SJSA1 (cell line): ENCODE measurements around the gene KIF1A. TPM values are rescaled to one million over a fixed set of nuclear protein-coding genes. Genes with fewer than 3 reads are reported as not detected.

Experiments used
- DNase-seq, 2 experiments: peaks; one replicate each; pipeline ENCODE4 v3.0.0-alpha.2; 2015 to 2020; ENCODE audit warnings: low spot score in 2 of 2, low read depth in 1 of 2
- H3K27ac ChIP-seq: fragments of 250-450 bp; sonication (Bioruptor Pico); 2 replicates; pipeline ENCODE4 v1.5.1; 2020; ENCODE audit warnings: mild to moderate bottlenecking, moderate library complexity
- H3K27me3 ChIP-seq: fragments of 250-450 bp; sonication (Bioruptor Pico); replicated peaks from 2 replicates; pipeline ENCODE4 v1.5.1; 2020; ENCODE audit warnings: mild to moderate bottlenecking, moderate library complexity
- H3K36me3 ChIP-seq: fragments of 250-450 bp; sonication (Bioruptor Pico); 2 replicates; pipeline ENCODE4 v1.5.1; 2020; ENCODE audit warnings: mild to moderate bottlenecking
- H3K4me1 ChIP-seq: fragments of 250-450 bp; sonication (Bioruptor Pico); replicated peaks from 2 replicates; pipeline ENCODE4 v1.6.1; 2021; ENCODE audit warnings: mild to moderate bottlenecking
- H3K4me3 ChIP-seq: fragments of 250-450 bp; sonication (Bioruptor Pico); 2 replicates; pipeline ENCODE4 v1.5.1; 2020; ENCODE audit warnings: mild to moderate bottlenecking
- H3K9me3 ChIP-seq: fragments of 250-450 bp; sonication (Bioruptor Pico); replicated peaks from 2 replicates; pipeline ENCODE4 v1.5.1; 2020; ENCODE audit warnings: mild to moderate bottlenecking
- total RNA-seq: library from RNA; depleted of rRNA; stranded (reverse); fragments of >200 nt; shearing (Covaris generic); gene quantifications from 2 replicates; pipeline ENCODE4 v1.2.3, GENCODE V29; 2014

The KIF1A gene
- total RNA-seq, 1 experiment from 2014 or later = not detected

GRCh38 chr2:240820607-240821428 is 799 bp upstream of the KIF1A start:
- H3K27ac ChIP-seq = no peak overlapping the region
- H3K9me3 ChIP-seq = no peaks in the 10 kb centered on the region
- peak in 1 of 2 experiments; percentile 43 for DNase-seq
- H3K36me3 ChIP-seq = no peaks in the 10 kb centered on the region
- peaks cover 66% of the 10 kb centered on the region for H3K27me3 ChIP-seq
- H3K4me1 ChIP-seq = no peaks in the 10 kb centered on the region; the same call in 1 of the 2 replicates
- no peak overlapping the region for H3K4me3 ChIP-seq

DNA sequence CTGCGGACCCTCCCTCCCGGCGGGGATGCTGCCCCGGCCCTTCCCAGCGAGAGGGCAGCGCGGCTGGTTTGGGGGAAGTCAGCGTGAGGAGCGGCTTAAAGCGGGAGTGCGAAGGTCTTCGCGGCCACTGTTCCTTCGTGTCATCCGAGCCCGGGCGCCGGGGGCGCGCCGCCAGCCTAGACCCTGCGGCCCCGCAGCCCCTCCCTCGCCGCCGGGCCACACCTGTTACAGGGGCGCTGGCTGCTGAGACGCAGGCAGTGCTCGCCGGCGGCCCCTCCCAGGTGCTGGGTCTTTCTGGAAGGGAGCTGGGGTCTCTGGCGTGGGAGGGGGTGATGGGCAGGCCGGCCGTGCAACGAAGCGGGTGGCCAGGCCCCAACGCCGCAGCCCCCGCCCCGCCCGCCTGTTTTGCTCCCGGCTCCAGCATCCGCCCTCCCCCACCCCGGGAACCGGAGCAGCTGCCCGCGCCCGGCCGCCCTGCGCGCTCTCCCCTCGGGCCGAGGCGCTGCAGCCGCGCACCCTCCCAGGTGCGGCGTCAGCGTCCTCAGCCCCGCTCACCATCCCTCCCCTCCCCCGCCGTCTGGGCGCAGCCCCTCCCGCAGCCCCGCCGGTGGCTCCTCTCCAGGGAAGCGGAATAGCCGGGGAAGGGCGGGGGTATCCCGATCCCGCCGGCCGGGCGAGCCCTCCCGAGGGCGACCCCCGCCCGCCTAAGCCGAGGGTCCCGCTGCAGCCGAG is 727 bp downstream of the KIF1A start:
- peak in 1 of 2 experiments; percentile 37 for DNase-seq
- H3K4me3 ChIP-seq = no peak overlapping the region
- no peaks in the 10 kb centered on the region; the same call in 1 of the 2 replicates for H3K4me1 ChIP-seq
- no peak overlapping the region for H3K27ac ChIP-seq
- no peaks in the 10 kb centered on the region for H3K36me3 ChIP-seq
- peaks cover 54% of the 10 kb centered on the region for H3K27me3 ChIP-seq
- 0 out of 2 replicates have a peak, but pooled peaks cover 3% of the 10 kb centered on the region for H3K9me3 ChIP-seq

GRCh38 chr2:240818293-240819125 is 1.5 kb downstream of the KIF1A start:
- DNase-seq = no peak
- Histone ChIP-seq H3K9me3 (0 out of 2 replicates have a peak, but pooled peaks cover 3% of the 10 kb centered on the region), H3K36me3 (no peaks in the 10 kb centered on the region), H3K27me3 (peaks cover 46% of the 10 kb centered on the region), H3K4me3 (no peak overlapping the region), H3K27ac (no peak overlapping the region), H3K4me1 (no peaks in the 10 kb centered on the region; the same call in 1 of the 2 replicates)

DNA sequence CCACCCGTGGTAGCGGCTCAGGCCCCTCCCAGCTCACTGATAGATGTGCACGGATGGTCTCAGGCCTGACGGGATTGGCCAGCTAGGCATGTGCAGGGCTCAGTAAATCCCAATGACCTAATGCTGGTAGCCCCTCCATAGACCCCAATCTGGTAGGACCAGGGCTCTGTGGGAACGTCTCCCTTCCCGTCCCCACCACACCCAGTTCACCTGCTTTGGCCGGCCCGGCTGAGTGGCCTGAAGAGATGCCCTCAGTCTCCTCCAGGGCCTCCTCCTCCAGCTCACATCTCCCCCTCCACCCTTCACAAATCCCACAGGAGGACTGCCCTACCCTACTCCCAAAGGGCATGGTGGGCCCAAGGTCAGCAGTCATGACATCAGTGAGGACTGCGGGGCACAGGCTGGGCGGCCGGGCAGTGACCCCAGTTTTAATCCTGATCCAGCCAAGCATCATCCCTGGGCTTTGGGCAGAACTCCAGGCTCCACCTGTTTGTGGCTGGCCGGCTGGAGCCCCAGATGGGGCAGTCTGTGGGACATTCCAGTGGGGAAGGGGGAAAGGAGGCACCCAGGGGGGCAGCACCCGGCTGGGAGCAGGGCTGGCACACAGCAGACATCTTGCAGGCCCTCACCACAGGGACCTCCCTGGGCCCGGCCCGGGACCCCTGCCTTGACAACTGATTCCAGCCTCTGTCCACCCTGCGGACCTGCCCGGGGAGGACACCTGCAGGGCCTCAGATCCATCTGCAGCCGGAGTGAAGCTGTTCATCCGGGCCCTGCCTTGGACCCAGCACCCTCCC is 2.3 kb downstream of the KIF1A start:
- peaks cover 38% of the 10 kb centered on the region for H3K27me3 ChIP-seq
- H3K27ac ChIP-seq = no peak overlapping the region
- no peak overlapping the region for H3K4me3 ChIP-seq

DNA sequence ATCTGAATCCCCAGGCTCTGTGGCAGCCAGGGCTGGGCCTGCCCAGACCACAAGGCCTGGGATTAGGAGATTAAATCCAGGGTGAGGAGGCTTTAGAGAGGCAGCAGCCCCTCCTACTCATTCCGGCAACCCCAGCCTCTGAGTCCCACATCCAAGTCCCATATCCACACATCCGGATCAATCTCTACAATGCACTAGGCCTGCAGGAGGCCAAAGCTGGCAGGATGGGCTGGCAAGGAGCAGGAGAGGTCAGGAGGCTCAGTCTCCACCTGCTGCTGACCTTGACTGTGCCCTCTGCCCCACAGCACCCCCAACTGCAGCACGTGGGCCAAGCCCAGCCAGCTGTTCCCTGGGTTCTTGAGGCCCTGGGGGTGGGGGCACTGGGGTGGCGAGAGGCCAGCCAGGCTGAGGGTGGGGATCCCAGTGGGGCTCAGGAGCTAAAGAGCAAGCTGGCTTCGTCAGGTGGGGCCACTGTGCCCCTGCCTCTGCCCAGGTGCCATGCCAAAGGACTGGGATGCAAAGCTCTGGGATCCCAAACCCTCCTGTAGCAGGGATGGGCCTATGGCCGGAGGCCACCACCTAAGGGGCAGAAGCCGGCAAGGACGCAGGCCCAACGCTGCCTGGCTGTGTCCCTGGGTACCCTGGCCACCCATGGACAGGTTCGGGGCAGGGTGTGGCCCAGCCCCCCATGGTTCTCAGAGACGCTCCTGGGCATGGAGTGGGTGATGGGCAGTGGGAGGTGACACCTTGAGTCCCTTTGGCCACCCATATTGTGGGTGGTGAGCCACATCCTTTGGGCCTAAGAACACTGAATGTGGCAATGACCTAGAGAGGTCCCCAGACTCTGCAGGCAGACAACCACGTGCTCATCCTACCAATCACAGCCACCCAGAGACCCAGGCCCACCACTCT is 3.2 kb downstream of the KIF1A start:
- Histone ChIP-seq H3K27me3 (peaks cover 29% of the 10 kb centered on the region), H3K27ac (no peak overlapping the region), H3K36me3 (no peaks in the 10 kb centered on the region), H3K4me1 (no peaks in the 10 kb centered on the region; the same call in 1 of the 2 replicates), H3K9me3 (0 out of 2 replicates have a peak, but pooled peaks cover 3% of the 10 kb centered on the region), H3K4me3 (no peak overlapping the region)
- DNase-seq = peak in 1 of 2 experiments; percentile 42

More for the DNA sequence above, 2.3 kb downstream of the KIF1A start:
- DNase-seq = peak in 1 of 2 experiments; percentile 38
- H3K9me3 ChIP-seq = 0 out of 2 replicates have a peak, but pooled peaks cover 3% of the 10 kb centered on the region
- no peaks in the 10 kb centered on the region for H3K36me3 ChIP-seq
- H3K4me1 ChIP-seq = no peaks in the 10 kb centered on the region; the same call in 1 of the 2 replicates

DNA sequence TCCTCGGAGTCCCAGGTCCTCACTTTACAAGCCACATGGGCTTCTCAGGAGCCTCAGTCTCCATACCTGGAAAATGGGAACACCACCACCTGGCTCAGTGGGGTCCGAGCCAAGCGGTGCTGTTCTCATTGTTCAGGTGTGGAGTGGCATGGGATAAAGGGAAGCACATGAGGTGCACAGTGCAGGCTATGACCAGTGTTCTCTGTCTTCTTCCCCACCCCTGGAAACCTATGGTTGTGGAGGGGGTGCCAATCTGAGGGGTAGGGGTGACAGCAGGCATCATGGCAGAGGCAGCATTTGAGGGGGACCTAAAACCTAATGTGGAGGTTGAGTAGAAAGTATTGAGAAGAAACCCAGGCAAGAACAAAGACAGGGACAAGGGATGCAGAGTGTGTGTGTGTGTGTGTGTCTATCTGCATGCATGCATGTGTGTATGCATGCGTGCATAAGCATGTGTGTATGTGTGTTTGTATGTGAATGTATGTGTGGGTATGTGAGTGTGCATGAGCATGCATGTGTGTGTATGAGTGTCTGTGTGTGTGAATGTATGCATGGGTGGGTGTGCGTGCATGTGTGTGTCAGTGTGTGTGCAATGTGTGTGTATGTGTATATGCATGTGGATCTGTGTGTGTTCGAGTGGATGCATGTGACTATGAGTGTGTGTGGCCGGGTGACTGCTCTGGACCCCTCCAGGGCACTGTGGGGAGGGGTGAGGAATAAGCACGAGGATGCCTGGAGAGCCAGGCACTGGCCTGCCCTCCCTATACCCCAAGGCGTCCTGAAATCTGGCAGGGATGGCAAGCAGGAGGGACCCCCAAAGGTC is 4.0 kb downstream of the KIF1A start:
- DNase-seq = peak in 1 of 2 experiments; percentile 29
- Histone ChIP-seq H3K27ac (no peak overlapping the region), H3K9me3 (0 out of 2 replicates have a peak, but pooled peaks cover 3% of the 10 kb centered on the region), H3K27me3 (peaks cover 21% of the 10 kb centered on the region), H3K36me3 (no peaks in the 10 kb centered on the region), H3K4me1 (no peaks in the 10 kb centered on the region; the same call in 1 of the 2 replicates), H3K4me3 (no peak overlapping the region)

DNA sequence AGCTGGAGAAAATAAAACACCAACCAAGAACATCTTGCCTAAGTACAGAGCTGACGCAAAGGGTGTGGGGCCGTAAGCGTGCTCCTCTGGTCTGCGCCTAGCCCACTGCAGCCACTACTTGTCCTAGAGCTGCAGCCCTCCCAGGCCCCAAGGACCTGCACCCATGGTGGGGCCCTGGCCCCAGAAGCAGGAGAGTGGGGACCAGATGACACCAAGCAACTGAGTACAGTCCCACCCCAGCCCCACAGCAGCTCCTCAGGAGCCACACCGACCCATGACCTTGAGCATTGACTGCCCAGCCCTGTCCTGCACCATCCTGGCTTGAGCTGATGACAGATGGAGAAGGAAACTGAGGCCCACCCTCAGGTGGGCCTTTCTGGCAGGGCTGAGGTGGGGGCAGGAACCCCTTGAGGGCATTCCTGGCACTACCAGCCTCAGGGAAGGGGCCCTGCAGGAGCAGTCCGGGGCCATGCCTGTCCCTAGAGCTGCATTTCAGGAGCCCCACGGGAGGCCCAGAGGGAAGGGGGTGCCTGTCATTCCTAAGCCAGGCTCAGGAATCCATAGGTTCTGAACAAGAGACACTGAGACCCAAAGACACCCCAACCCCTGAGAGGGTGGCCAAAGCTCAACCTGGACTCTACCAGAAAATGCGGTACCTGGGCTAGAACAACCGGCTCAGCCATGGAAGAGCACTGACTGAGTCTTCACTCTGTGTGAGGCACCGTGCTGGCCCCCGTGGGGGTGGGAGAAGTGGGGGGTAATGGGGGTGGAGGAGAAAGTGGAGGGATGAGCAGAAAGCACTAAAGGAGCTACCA is 4.9 kb downstream of the KIF1A start:
- no peak overlapping the region for H3K4me3 ChIP-seq
- H3K27ac ChIP-seq = no peak overlapping the region
- H3K9me3 ChIP-seq = 0 out of 2 replicates have a peak, but pooled peaks cover 3% of the 10 kb centered on the region
- H3K4me1 ChIP-seq = no peaks in the 10 kb centered on the region
- peaks cover 14% of the 10 kb centered on the region for H3K27me3 ChIP-seq
- H3K36me3 ChIP-seq = no peaks in the 10 kb centered on the region
- peak in 1 of 2 experiments; percentile 40 for DNase-seq

DNA sequence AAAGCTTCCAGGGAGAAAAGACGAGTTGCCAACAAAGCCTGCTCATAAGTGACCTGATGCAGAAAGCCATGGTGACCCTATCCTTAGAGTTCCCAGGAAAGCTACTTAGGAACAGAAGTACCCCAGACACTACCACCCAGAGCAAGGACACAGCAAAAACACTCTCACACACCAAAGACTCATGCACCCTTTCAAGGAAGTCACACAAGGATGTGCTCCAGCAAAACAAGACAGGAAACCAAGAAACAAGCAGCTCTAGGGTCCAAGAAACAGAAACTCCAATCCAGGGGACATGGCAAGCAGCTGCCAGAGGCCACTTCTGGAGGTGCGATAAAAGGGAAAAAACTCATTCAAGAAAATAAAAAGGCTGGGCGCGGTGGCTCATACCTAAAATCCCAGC is 5.7 kb downstream of the KIF1A start:
- Histone ChIP-seq H3K9me3 (0 out of 2 replicates have a peak, but pooled peaks cover 3% of the 10 kb centered on the region), H3K27me3 (peaks cover 9% of the 10 kb centered on the region), H3K36me3 (no peaks in the 10 kb centered on the region), H3K27ac (no peak overlapping the region), H3K4me1 (no peaks in the 10 kb centered on the region), H3K4me3 (no peak overlapping the region)
- no peak for DNase-seq

DNA sequence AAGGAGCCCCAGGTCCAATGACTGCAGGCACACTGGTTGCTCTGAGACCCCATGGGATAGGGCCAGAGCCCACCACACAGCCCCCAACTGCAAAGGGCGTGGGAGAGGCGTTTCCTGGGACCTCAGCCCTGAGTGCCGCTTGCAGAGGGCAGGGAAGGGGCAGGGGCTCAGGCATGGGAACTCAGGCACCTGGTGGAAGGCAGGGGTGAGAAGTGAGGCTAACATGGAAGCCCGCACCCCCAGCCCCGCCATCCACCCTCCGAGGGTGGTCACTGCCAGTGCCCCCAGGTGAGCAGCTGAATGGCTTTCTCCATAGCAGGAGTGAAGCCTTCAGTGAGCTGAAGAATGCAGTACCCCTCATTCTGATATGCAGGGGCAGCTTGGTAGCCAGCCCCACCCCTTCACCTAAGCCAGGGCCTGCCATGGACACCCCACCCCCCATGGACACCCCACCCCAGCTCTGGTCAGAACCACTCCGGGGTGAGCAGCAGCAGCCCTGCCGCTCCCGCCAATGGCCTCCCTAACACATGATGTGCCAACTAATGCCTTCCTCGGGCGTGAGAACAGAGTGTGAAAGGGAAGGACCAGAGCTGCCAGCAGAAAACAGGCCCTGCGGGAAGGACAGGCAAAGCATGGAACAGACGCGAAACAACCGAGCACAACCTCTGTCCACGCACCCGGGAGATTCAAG is 6.6 kb downstream of the KIF1A start:
- Histone ChIP-seq H3K36me3 (no peaks in the 10 kb centered on the region), H3K4me1 (no peaks in the 10 kb centered on the region)
- DNase-seq = peak in 1 of 2 experiments; percentile 39

DNA sequence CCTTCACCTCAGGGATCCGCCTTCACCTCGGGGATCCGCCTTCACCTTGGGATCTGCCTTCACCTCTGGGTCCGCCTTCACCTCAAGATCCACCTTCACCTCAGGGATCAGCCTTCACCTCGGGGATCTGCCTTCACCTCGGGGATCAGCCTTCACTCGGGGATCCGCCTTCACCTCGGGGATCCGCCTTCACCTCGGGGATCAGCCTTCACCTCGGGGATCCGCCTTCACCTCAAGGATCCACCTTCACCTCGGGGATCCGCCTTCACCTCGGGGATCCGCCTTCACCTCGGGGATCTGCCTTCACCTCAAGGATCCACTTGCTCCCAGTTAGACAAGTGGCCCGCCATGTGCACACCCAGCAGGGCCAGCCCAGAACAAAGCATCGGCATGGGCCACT is 7.3 kb downstream of the KIF1A start:
- no peaks in the 10 kb centered on the region for H3K36me3 ChIP-seq
- H3K9me3 ChIP-seq = 0 out of 2 replicates have a peak, but pooled peaks cover 3% of the 10 kb centered on the region
- H3K4me3 ChIP-seq = no peak overlapping the region
- H3K27me3 ChIP-seq = peaks cover 4% of the 10 kb centered on the region
- no peak overlapping the region for H3K27ac ChIP-seq
- no peak for DNase-seq
- no peaks in the 10 kb centered on the region for H3K4me1 ChIP-seq

More for the DNA sequence above, 6.6 kb downstream of the KIF1A start:
- Histone ChIP-seq H3K27me3 (peaks cover 2% of the 10 kb centered on the region), H3K9me3 (0 out of 2 replicates have a peak, but pooled peaks cover 3% of the 10 kb centered on the region), H3K27ac (no peak overlapping the region), H3K4me3 (no peak overlapping the region)
